HEK293T (cell line): Measurements from ENCODE around the gene SCG5.

Source experiments
- ARNT ChIP-seq: fragments of 450-650 bp; IDR thresholded peaks from 2 replicates; pipeline ENCODE4 v1.6.1; 2017; ENCODE audit warnings: mild to moderate bottlenecking
- BHLHE40 ChIP-seq: fragments of 450-650 bp; IDR thresholded peaks from 2 replicates; pipeline ENCODE4 v1.6.1; 2016; ENCODE audit warnings: mild to moderate bottlenecking, moderate library complexity, borderline replicate concordance
- CTBP1 ChIP-seq: fragments of 450-650 bp; IDR thresholded peaks from 2 replicates; pipeline ENCODE4 v1.6.1; 2016; ENCODE audit warnings: borderline replicate concordance
- FOXA1 ChIP-seq: fragments of 450-650 bp; IDR thresholded peaks from 2 replicates; pipeline ENCODE4 v1.6.1; 2016; ENCODE audit warnings: mild to moderate bottlenecking
- FOXK2 ChIP-seq: fragments of 450-650 bp; IDR thresholded peaks from 2 replicates; pipeline ENCODE4 v1.6.1; 2016; ENCODE audit warnings: mild to moderate bottlenecking
- FOXM1 ChIP-seq: fragments of 450-650 bp; IDR thresholded peaks from 2 replicates; pipeline ENCODE4 v1.6.1; 2017; ENCODE audit warnings: mild to moderate bottlenecking, borderline replicate concordance
- L3MBTL2 ChIP-seq: fragments of 450-650 bp; conservative IDR thresholded peaks from 2 replicates; pipeline ENCODE4 v1.6.1; 2016; ENCODE audit warnings: mild to moderate bottlenecking
- LEF1 ChIP-seq: fragments of 450-650 bp; IDR thresholded peaks from 2 replicates; pipeline ENCODE4 v1.6.1; 2017; ENCODE audit warnings: mild to moderate bottlenecking, borderline replicate concordance
- NFRKB ChIP-seq: fragments of 450-650 bp; IDR thresholded peaks from 2 replicates; pipeline ENCODE4 v1.6.1; 2016; ENCODE audit warnings: mild to moderate bottlenecking, moderate library complexity
- SP1 ChIP-seq: fragments of 450-650 bp; IDR thresholded peaks from 2 replicates; pipeline ENCODE4 v1.6.1; 2017
- SUZ12 ChIP-seq: fragments of 450-650 bp; IDR thresholded peaks from 2 replicates; pipeline ENCODE4 v1.6.1; 2016; ENCODE audit warnings: mild to moderate bottlenecking
- TARDBP ChIP-seq: fragments of 450-650 bp; IDR thresholded peaks from 2 replicates; pipeline ENCODE4 v1.6.1; 2016
- ZNF384 ChIP-seq: fragments of 450-650 bp; IDR thresholded peaks from 2 replicates; pipeline ENCODE4 v1.6.1; 2016

DNA sequence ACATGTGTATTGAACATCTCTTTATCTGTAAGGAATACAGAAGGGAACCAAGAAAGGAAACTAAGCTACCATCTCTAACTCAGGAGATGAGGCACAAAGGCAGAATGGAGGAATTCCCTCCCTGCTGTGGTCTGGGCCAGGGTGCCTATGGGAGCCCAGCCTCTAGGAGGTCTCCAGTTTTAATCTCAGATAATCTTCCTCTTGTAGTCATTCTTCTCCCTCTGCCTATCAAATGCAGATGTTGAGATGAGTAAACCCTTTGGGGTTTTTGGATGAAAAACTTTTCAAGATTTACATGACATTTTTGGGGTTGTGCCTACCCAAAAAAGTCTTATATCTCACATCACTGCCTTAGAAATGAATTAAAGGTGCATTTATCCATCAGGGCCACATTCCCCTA, 23.3 kb downstream of the SCG5 start:
- TF ChIP-seq SP1 = no peak
- TF ChIP-seq FOXK2 = no peak
- TF ChIP-seq BHLHE40 = no peak
- no peak for TF ChIP-seq CTBP1
- TF ChIP-seq NFRKB = no peak
- TF ChIP-seq ZNF384 = no peak
- TF ChIP-seq FOXM1 = no peak
- TF ChIP-seq ARNT = no peak
- TF ChIP-seq SUZ12 = no peak
- no peak for TF ChIP-seq TARDBP
- TF ChIP-seq LEF1 = no peak
- TF ChIP-seq FOXA1 = no peak
- no peak for TF ChIP-seq L3MBTL2
